ENCODE measurements around the gene XPC. TPM values are rescaled to one million over a fixed set of nuclear protein-coding genes. Genes with fewer than 3 reads are reported as not detected.

Gene XPC
- total RNA-seq, 2 experiments from 2014 or later, result 39.0 to 39.8 TPM

GRCh38 chr3:14144423-14145075, 33.9 kb downstream of the XPC start:
- peak overlapping the region; percentile 19 for H3K4me3 Mint-ChIP-seq
- no peaks in the 10 kb centered on the region for H3K27me3 Mint-ChIP-seq (ENCODE audit: low read depth)
- peak; percentile 70 for DNase-seq
- H3K9me3 Mint-ChIP-seq, result no peaks in the 10 kb centered on the region
- H3K36me3 Mint-ChIP-seq (ENCODE audit: low read depth), result peaks cover 17% of the 10 kb centered on the region
- intact Hi-C loops (cut with micrococcal nuclease), result loop anchor here (1.0 to 2.0 kb wide), 4 partner anchors 20 to 288 kb away; partner anchors contain the start of gene CHCHD4
- H3K27ac Mint-ChIP-seq, result peak overlapping the region; percentile 81
- H3K4me1 Mint-ChIP-seq (ENCODE audit: low read depth), result peaks cover 48% of the 10 kb centered on the region
- CTCF ChIA-PET, result interaction anchor here (1.3 kb wide), 1 partner anchor 248 kb away, joined by 7 read pairs; no protein-coding TSS in a partner anchor

GRCh38 chr3:14143271-14144225, 34.9 kb downstream of the XPC start:
- Mint-ChIP-seq H3K4me3 (no peak overlapping the region), H3K36me3 (ENCODE audit: low read depth) (peaks cover 20% of the 10 kb centered on the region), H3K9me3 (no peaks in the 10 kb centered on the region), H3K27me3 (ENCODE audit: low read depth) (no peaks in the 10 kb centered on the region), H3K4me1 (ENCODE audit: low read depth) (peaks cover 48% of the 10 kb centered on the region), H3K27ac (peak overlapping the region; percentile 83)
- CTCF ChIA-PET, result interaction anchor here (0.8 to 1.2 kb wide), 2 partner anchors 18 to 247 kb away, joined by 3 to 4 read pairs; partner anchors contain the start of gene TMEM43
- intact Hi-C loops (cut with micrococcal nuclease), result loop anchor here (1.0 to 2.0 kb wide), 5 partner anchors 19 to 289 kb away; partner anchors contain the start of gene CHCHD4
- no peak for DNase-seq

DNA sequence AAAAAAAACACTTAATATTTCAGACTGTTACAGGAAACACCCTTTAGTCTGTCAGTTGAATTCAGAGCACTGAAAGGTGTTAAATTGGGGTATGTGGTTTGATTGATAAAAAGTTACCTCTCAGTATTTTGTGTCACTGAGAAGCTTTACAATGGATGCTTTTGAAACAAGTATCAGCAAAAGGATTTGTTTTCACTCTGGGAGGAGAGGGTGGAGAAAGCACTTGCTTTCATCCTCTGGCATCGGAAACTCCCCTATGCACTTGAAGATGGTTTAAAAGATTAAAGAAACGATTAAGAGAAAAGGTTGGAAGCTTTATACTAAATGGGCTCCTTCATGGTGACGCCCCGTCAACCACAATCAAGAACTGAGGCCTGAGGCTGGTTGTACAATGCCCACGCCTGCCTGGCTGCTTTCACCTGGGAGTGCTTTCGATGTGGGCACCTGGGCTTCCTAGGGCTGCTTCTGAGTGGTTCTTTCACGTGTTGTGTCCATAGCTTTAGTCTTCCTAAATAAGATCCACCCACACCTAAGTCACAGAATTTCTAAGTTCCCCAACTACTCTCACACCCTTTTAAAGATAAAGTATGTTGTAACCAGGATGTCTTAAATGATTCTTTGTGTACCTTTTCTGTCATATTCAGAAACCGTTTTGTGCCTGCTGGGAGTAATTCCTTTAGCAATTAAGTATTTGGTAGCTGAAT, 35.7 kb downstream of the XPC start:
- H3K4me3 Mint-ChIP-seq, result no peak overlapping the region
- CTCF ChIA-PET, result interaction anchor here (0.8 to 1.2 kb wide), 2 partner anchors 17 to 246 kb away, joined by 3 to 4 read pairs; partner anchors contain the start of gene TMEM43
- H3K27me3 Mint-ChIP-seq (ENCODE audit: low read depth), result no peaks in the 10 kb centered on the region
- intact Hi-C loops (cut with micrococcal nuclease), result loop anchor here (2.0 kb wide), 1 partner anchor 246 kb away; no protein-coding TSS in a partner anchor
- no peaks in the 10 kb centered on the region for H3K9me3 Mint-ChIP-seq
- H3K27ac Mint-ChIP-seq, result peak overlapping the region; percentile 83
- peaks cover 20% of the 10 kb centered on the region for H3K36me3 Mint-ChIP-seq (ENCODE audit: low read depth)
- peak; percentile 44 for DNase-seq
- H3K4me1 Mint-ChIP-seq (ENCODE audit: low read depth), result peaks cover 48% of the 10 kb centered on the region

DNA sequence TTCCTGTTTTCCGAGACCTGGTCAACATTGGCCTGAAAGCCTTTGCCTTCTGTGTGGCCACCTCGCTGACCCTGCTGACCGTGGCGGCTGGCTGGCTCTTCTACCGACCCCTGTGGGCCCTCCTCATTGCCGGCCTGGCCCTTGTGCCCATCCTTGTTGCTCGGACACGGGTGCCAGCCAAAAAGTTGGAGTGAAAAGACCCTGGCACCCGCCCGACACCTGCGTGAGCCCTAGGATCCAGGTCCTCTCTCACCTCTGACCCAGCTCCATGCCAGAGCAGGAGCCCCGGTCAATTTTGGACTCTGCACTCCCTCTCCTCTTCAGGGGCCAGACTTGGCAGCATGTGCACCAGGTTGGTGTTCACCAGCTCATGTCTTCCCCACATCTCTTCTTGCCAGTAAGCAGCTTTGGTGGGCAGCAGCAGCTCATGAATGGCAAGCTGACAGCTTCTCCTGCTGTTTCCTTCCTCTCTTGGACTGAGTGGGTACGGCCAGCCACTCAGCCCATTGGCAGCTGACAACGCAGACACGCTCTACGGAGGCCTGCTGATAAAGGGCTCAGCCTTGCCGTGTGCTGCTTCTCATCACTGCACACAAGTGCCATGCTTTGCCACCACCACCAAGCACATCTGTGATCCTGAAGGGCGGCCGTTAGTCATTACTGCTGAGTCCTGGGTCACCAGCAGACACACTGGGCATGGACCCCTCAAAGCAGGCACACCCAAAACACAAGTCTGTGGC, 36.6 kb downstream of the XPC start:
- Mint-ChIP-seq H3K4me3 (no peak overlapping the region), H3K4me1 (ENCODE audit: low read depth) (peaks cover 48% of the 10 kb centered on the region)

DNA sequence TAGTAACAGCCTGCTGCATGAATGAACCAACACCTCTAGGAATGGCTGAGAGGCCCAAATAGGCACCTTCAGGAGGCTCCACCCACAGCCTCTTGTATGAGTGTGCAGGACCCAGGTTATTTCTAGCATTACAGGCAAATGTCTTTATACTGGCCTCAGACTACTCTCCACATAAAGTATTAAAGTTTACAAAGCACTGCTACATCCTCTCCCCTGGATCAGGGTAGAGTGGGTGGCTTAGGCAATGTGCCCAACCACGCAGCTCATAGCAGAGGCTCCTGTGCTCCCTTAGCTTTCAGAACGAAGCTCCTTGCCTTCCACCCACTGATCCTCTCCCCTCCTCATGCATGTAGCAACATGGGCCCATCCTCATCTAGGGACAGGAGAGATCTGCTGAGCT, 37.3 kb downstream of the XPC start:
- H3K4me3 Mint-ChIP-seq, result no peak overlapping the region
- no peaks in the 10 kb centered on the region for H3K27me3 Mint-ChIP-seq (ENCODE audit: low read depth)
- H3K4me1 Mint-ChIP-seq (ENCODE audit: low read depth), result peaks cover 48% of the 10 kb centered on the region
- no peaks in the 10 kb centered on the region for H3K9me3 Mint-ChIP-seq
- intact Hi-C loops (cut with micrococcal nuclease), result no loop called here
- DNase-seq, result peak; percentile 16
- peaks cover 16% of the 10 kb centered on the region for H3K36me3 Mint-ChIP-seq (ENCODE audit: low read depth)
- CTCF ChIA-PET, result no interaction called here
- no peak overlapping the region for H3K27ac Mint-ChIP-seq

More for the DNA sequence above, 36.6 kb downstream of the XPC start:
- Mint-ChIP-seq H3K27me3 (ENCODE audit: low read depth) (no peaks in the 10 kb centered on the region), H3K9me3 (no peaks in the 10 kb centered on the region), H3K36me3 (ENCODE audit: low read depth) (peaks cover 16% of the 10 kb centered on the region), H3K27ac (peak overlapping the region; percentile 83)
- CTCF ChIA-PET, result no interaction called here
- DNase-seq, result no peak
- intact Hi-C loops (cut with micrococcal nuclease), result loop anchor here (2.0 kb wide), 1 partner anchor 245 kb away; no protein-coding TSS in a partner anchor

DNA sequence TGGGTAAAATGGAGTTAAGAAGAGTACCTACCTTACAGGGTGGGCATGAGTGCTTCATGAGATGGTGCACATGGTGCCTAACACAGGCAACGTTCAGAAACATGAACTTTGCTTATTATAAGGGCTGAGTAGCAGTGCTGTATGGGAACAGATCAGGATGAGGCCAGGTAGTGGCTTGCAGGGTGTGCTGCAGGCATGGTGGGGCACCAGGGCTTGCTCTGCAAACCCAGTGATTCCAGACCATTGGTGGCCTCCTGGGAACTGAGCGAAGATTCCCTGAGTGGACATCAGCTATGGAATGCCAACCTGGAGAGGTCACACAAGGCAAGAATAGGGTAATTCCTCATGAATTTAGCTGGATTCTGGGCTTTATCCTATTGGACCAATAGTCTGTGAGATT, 37.7 kb downstream of the XPC start:
- H3K36me3 Mint-ChIP-seq (ENCODE audit: low read depth), result peaks cover 16% of the 10 kb centered on the region
- CTCF ChIA-PET, result no interaction called here
- no peaks in the 10 kb centered on the region for H3K9me3 Mint-ChIP-seq
- no peak for DNase-seq
- intact Hi-C loops (cut with micrococcal nuclease), result no loop called here
- H3K27me3 Mint-ChIP-seq (ENCODE audit: low read depth), result no peaks in the 10 kb centered on the region
- peaks cover 48% of the 10 kb centered on the region for H3K4me1 Mint-ChIP-seq (ENCODE audit: low read depth)
- no peak overlapping the region for H3K27ac Mint-ChIP-seq
- H3K4me3 Mint-ChIP-seq, result no peak overlapping the region

DNA sequence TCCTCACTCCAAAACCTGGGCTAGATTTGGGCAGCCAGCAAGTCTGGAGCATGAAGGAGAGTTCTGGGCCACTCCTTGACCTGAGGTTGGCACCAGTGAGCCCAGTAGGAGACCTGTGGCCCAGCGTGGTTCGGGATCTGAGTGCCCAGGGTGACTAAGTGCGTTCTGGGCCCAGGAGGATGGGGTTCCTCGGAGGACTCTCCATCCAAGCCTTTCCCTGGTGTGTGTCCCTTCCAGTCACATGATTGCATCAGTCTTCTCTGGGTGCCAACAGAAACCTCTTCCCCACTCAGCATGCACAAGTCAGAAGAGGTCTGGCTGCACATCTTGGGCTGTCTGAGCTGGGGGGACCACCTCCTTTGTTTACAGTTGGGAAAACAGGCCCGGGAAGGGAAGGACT, 38.6 kb downstream of the XPC start:
- H3K27ac Mint-ChIP-seq, result no peak overlapping the region
- intact Hi-C loops (cut with micrococcal nuclease), result no loop called here
- no peaks in the 10 kb centered on the region for H3K27me3 Mint-ChIP-seq (ENCODE audit: low read depth)
- CTCF ChIA-PET, result no interaction called here
- no peak for DNase-seq
- H3K4me3 Mint-ChIP-seq, result no peak overlapping the region
- H3K4me1 Mint-ChIP-seq (ENCODE audit: low read depth), result peaks cover 43% of the 10 kb centered on the region
- peaks cover 17% of the 10 kb centered on the region for H3K36me3 Mint-ChIP-seq (ENCODE audit: low read depth)
- no peaks in the 10 kb centered on the region for H3K9me3 Mint-ChIP-seq

DNA sequence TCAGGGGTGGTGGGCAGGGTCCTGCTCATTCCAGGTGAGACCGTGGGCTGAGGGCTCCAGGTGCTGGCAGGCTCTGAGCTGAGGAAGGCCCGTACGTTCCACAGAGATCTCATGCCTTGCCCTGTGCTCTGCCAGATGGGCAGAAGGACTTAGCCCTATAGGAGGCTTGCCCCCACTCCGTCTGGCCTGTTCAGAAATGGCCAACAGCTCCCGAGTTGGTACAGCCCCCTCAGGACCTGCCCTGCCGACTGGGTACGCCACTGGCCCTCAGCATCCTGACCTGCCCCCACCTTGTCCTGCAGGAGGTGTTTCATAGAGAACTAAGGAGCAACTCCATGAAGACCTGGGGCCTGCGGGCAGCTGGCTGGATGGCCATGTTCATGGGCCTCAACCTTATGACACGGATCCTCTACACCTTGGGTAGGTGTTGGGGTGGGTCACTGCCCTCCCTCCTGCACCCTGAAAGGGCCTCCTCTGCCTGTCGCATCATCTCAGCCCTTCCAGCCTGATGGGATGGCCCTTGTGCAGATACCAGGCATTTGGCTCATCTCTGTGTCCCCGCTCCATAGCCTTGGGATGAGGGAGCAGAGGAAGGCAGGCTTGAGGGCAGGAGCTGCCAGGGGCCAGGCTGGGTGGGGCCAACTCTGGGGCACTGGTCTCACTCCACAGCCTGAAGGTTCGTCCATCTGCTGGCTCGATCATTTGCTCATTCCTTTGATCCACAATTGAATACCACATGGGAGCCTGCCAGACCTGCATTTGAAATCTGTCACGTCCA, 39.3 kb downstream of the XPC start:
- intact Hi-C loops (cut with micrococcal nuclease), result no loop called here
- H3K36me3 Mint-ChIP-seq (ENCODE audit: low read depth), result peaks cover 17% of the 10 kb centered on the region
- CTCF ChIA-PET, result no interaction called here
- H3K27me3 Mint-ChIP-seq (ENCODE audit: low read depth), result no peaks in the 10 kb centered on the region
- no peak overlapping the region for H3K27ac Mint-ChIP-seq
- no peak for DNase-seq
- H3K4me1 Mint-ChIP-seq (ENCODE audit: low read depth), result peaks cover 37% of the 10 kb centered on the region
- H3K4me3 Mint-ChIP-seq, result no peak overlapping the region
- H3K9me3 Mint-ChIP-seq, result no peaks in the 10 kb centered on the region

DNA sequence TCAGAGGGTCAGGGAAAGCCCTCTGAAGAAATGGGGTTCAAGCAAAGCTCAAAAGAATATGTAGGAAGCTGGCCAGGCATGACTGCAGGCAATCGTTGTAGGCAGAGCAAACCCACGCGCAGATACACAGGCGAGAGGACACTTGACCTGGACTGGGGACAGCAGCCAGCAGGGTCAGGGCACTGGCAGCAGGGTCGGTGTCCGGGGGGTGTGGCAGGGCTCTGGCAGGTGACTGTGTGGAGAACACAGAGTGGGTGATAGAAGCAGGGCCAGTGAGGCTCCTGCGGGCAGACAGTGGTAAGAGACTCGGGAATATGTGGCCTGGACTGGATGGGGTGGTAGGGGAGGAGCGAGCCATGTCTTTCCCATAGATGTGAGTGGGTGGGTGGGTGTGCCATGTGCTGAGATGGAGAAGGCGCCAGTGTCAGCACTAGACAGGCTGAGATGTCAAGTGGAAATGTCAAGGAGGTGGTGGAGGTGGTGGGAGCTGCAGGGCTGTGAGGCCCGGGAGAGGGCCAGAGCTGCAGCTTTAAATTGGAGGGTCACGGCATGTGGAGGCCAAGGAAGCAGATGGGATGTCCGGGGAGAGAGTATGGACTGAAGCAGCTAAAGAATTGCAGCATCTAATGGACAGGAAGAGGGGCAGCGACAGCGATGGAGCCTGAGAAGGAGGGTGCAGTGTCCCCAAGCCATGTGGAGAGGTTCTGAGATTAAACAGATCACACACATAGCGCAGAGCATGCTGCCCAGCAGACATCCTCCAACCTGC, 40.1 kb downstream of the XPC start:
- intact Hi-C loops (cut with micrococcal nuclease), result no loop called here
- H3K27ac Mint-ChIP-seq, result peak overlapping the region; percentile 15
- H3K9me3 Mint-ChIP-seq, result no peaks in the 10 kb centered on the region
- CTCF ChIA-PET, result interaction anchor here (0.6 to 1.5 kb wide), 3 partner anchors 13 to 1401 kb away, joined by 3 to 4 read pairs (median 4); partner anchors contain the start of genes CHCHD4 and TMEM43
- H3K36me3 Mint-ChIP-seq (ENCODE audit: low read depth), result peaks cover 17% of the 10 kb centered on the region
- no peaks in the 10 kb centered on the region for H3K27me3 Mint-ChIP-seq (ENCODE audit: low read depth)
- H3K4me3 Mint-ChIP-seq, result no peak overlapping the region
- DNase-seq, result no peak
- peaks cover 30% of the 10 kb centered on the region for H3K4me1 Mint-ChIP-seq (ENCODE audit: low read depth)

DNA sequence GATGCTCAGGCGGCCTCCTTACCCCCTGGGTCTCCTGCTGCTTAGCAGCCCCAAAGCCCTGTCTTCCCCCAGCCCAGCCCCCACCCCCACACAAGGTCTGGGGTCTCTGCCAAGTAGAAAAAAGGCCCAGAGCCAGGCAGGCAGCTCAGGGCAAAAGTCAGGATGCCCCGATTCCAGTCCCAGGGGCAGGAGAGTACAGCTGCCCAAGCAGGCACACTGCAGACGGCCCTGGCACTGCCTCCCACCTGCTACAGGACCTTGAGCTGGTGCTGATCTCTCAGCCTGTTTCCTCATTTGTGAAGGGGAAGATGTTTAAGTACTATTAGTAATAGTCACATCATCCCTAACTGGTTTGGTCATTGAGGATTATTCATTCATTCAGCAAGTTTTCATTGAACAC, 41.0 kb downstream of the XPC start:
- Mint-ChIP-seq H3K27ac (no peak overlapping the region), H3K4me3 (no peak overlapping the region), H3K27me3 (ENCODE audit: low read depth) (no peaks in the 10 kb centered on the region), H3K4me1 (ENCODE audit: low read depth) (peaks cover 22% of the 10 kb centered on the region), H3K9me3 (no peaks in the 10 kb centered on the region), H3K36me3 (ENCODE audit: low read depth) (peaks cover 17% of the 10 kb centered on the region)
- DNase-seq, result no peak
- intact Hi-C loops (cut with micrococcal nuclease), result no loop called here
- CTCF ChIA-PET, result interaction anchor here (0.6 to 1.5 kb wide), 3 partner anchors 12 to 1400 kb away, joined by 3 to 4 read pairs (median 4); partner anchors contain the start of genes CHCHD4 and TMEM43

Data from activated naive CD4-positive, alpha-beta T cell treated with anti-CD3 and anti-CD28 coated beads for 36 hours (primary cell).